Left ventricle myocardium superior (tissue), 1 donor: ENCODE measurements around the gene LRRC2. TPM values are rescaled to one million over a fixed set of nuclear protein-coding genes. Genes with fewer than 3 reads are reported as not detected.
"Not testable (repeated sequence)": the region's sequence is repeated elsewhere in the genome, so short reads cannot be mapped to it uniquely, and the experiment has no call there.

ENCODE experiments used
- ATAC-seq: fragments of 200-7000 bp; cut with Tn5 transposase; one replicate; pipeline ENCODE4 v1.9.1; 2020; ENCODE audit warnings: mild to moderate bottlenecking, moderate library complexity
- DNase-seq: peaks from one replicate; pipeline ENCODE4 v3.0.0-alpha.2; 2020
- intact Hi-C: fragments of 100-400 bp; cut with micrococcal nuclease; formaldehyde crosslinking; loops from one replicate; pipeline ENCODE4 v1.11.0; 2022
- total RNA-seq: library from RNA; stranded (reverse); fragmentation: NEBNext Ultra II Directional; extraction: Animal tissue kit (Norgen Biotek cat#: 25700); gene quantifications from one replicate; pipeline ENCODE4 v1.2.1, GENCODE V29; 2021
- donor health status: DM: no; HTN: yes; CAD: no; lungs with severe emphysema.

Gene LRRC2
- total RNA-seq, 1 donor from 2014 or later = 122 TPM

DNA sequence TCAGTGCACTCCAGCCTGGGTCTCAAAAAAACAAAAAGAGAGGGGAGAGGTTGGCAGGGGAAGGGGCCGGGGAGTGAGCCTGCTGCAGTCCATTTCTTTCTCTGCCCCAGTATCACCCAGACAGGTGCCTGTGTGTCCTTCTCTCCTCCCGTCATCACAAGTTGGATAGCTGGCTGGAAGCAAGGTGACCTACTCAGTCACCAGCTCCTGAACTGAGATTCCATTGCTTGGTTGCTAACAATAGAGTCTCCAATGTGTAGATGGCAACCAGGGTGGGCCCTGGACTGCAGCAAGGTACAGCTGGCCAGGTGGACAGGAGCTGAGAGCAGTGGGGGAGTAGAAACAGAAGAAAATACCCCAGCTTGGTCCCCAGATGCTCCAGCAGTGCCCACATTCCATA lies 4.6 kb downstream of the LRRC2 start:
- intact Hi-C loops = no loop called here
- DNase-seq = peak; percentile 67
- peak; percentile 32 for ATAC-seq

DNA sequence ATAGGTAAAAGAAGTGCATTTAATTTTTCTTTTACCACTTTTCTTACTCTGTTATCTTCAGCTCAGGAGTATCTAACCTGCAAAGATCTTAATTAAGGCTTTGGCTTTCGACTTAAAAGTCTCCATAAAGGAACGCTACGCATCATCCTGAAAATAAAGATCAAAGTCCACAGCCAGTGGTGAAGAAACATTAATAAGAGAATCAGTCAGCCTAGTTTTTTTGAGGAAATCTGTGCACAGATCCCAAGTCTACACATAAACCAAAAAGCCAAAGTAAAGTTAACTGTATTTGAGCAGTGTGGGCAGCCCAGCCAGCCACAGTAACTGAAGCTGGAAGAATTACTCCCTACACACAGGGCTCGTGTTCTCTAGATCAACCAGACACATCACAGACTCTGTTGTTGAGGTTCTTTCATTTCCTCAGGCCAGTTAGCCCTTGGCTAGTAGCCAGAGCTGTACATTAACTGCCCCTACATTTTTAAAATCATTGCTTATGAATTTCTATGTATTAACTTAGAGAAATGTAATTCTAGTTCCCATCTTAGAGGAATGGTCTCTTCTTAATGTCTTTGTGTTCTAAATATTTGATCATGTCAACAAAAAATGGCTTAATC lies 6.9 kb downstream of the LRRC2 start:
- ATAC-seq (no peak), DNase-seq (no peak)
- intact Hi-C loops = no loop called here

DNA sequence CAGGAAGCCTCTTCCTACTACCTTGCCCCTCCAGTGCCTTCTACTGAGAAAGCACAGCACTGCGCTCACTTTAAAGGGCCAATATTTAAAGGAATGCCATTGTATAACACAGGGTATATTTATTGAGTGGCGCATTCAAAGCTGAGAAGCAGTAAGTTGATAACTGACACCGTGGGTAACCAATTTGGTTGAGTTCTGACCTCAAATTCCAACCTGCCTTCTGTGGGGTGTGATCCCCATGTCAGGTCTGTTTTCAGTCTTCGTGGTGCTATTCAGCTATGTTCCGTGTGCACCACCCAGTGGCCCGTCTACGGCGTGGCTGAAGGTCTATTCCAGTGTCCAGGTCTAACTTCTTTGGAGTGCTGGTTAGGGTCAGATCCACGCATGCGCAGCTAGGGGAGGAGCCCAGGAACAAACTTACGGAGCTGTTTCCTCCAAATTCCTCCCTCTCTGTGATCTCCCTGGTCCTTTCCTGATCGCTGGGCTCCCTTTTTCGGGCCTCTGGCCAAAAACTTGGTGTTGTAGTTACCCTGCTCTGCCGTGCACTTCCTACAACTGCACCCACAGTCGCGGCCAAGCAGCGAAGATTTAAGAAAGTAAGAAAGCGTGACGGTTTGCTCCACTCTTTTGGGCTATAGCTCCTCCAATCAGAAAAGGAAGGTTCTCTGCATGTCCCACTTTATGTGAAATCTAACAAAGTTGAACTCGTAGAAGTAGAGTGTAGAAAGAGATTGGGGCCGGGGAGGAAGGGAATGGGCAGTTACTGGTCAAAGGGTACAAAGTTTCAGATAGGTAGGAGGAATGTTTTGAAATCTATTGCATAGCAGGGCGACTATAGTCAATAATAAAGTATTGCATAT lies 7.7 kb downstream of the LRRC2 start:
- intact Hi-C loops = no loop called here
- DNase-seq (peak; percentile 85), ATAC-seq (peak; percentile 78)

DNA sequence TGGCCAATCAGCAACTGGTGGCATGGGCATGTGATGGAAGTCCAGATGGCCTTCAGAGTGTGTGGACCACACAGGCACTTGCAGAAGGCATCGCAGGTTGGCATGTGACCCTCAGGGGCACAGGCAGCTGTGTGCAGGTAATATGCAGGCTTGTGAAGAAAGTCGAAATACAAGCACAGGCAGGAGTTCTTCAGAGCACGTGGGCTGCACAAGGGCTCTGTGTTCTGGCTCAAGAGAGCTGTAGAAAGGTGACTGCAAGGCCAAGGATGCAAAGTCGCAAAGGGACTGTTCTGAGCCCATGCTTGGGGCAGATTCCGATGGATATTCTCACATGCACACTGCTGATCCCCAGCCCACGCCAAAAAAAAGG lies 8.3 kb downstream of the LRRC2 start:
- DNase-seq (no peak), ATAC-seq (no peak)
- intact Hi-C loops = no loop called here

DNA sequence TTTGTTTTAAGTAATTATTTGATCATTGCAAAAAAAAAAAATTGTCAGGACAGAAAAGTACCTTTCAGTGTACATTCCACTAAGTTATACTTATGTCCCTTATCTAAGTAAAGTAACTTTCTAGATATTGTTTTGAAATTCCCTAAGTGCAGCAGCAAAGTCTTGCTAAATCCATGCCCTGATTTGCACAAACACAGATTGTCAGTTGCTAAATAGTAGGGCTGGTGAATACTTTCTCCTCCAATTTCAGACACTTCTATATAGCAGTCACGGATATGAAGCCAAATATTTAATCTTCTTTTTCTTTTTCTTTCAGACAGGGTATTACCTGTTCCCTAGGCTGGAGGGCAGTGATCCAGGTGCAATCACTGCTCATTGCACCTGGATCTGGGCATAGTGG lies 12.9 kb downstream of the LRRC2 start:
- ATAC-seq (no peak), DNase-seq (no peak)
- intact Hi-C loops = no loop called here

DNA sequence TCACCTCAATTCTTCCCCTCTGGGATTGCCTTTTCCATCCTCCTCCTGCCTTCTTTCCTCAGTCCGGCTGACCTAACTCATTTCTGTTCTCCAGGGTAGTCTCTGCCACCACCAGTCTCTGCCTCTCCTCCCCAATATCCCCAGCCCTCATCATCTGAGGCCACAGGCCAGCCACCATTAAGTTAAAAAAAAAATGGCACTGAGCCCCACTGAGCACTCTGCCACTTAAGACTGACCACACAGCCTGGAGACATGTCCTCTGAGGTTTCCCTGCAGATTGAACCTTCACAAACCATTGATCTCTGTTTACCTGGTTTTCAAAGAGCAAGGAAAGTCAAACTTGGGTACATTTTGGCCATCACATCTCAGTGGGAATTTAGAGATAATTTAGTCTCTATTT lies 13.6 kb downstream of the LRRC2 start:
- ATAC-seq (peak; percentile 55), DNase-seq (no peak)
- intact Hi-C loops = no loop called here

DNA sequence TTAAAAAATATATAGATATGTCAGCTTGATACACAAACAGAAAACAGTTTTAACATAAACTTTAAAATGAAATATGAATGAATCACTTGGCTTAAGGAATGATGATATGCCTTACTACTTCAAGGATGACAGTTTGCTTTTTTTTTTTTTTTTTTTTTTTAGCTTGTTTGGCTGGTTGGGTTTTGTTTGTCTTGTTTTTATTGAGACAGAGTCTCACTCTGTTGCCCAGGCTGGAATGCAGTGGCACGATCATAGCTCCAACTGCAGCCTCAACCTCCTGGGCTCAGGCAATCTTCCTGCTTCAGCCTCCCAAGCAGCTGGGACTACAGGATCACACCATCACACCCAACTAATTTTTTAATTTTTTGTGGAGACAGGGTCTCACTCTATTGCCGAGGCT lies 14.5 kb downstream of the LRRC2 start:
- ATAC-seq (no peak), DNase-seq (no peak)
- intact Hi-C loops = no loop called here

DNA sequence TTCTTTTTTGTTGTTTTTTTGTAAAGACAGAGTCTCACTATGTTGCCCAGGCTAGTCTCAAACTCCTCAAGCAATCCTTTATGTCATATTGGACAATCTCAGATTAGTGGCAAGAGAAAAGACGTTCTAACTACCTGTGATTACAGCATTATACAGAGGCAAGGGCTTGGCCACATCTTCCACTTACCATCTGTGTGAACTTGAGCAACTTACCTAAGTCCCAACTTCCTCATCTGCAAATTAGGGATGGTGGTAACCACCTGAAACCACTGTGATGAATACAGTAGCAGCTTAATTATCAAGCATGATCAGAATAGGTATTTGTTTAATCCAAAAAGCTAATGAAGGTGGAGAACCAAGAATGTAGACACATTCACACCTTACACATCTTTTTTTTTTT lies 16.1 kb downstream of the LRRC2 start:
- ATAC-seq (no peak), DNase-seq (no peak)
- intact Hi-C loops = loop anchor here (10.0 kb wide), 1 partner anchor 55 kb away; the partner anchor contains the start of gene RTP3

DNA sequence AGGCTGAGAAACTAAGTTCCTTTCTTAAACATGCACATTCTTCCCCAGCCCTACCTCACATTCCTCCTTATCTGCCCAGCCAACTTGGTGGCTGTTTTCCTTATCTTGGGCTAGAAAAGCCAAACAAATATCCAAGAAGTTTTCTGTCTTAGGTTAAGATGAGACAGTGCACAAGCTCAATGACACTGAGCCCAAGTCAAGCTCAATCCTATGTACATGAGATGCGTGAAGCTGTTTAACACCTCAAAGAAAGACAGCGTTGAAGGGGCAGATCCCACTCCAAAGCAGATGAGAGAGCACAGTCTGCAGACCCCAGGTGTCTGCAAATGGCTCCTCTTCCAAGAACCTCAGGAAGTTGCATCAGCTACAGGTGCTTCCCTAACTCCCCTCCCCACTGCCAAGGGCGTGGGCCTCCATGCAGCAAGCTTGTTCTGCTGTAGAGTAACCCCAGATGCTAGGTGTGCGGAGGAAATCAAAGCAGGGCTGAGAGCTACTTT lies 16.6 kb downstream of the LRRC2 start:
- DNase-seq (no peak), ATAC-seq (no peak)
- intact Hi-C loops = loop anchor here (10.0 kb wide), 1 partner anchor 55 kb away; the partner anchor contains the start of gene RTP3

DNA sequence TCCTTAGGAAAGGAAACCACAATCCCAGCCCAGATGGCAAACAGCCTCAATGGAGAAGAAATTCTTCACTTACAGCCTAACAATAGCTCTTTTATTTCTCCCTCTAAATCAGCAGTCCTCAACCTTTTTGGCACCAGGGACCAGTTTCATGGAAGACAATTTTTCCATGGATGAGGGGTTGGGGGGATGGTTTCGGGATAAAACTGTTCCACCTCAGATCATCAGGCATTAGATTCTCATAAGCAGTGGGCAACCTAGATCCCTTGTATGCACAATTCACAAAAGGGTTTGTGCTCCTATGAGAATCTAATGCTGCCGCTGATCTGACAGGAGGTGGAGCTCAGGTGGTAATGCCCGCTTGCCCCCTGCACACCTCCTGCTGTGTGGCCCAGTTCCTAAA lies 17.5 kb downstream of the LRRC2 start:
- DNase-seq, ATAC-seq: not testable (repeated sequence)
- intact Hi-C loops = loop anchor here (10.0 kb wide), 1 partner anchor 54 kb away; the partner anchor contains the start of gene RTP3

DNA sequence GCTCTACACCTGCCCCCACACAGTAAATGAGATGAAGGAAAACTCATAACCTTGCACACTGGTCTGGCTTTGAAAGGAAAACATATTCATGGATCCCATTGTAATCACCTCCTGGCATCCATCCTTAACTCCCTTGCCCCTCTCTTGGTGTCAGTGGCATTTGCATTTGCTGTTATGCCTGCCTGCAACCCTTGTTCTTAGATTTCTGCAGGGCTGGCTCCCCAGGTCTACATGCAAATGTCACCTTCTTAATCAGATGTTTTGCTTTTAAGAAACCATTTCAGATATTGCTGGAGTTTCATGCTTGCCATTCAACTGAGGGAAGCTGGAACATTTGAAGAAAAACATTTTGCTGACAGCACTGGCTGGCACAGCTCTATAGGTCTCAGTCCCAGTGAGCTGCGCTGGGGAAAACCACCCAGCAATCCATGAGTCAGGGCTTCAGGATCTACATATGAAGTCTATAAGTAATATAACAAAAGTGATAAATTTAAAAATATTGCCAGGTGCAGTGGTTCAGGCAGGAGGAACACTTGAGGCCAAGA lies 19.1 kb downstream of the LRRC2 start:
- intact Hi-C loops = loop anchor here (10.0 kb wide), 1 partner anchor 52 kb away; the partner anchor contains the start of gene RTP3
- no peak for DNase-seq
- no peak for ATAC-seq

DNA sequence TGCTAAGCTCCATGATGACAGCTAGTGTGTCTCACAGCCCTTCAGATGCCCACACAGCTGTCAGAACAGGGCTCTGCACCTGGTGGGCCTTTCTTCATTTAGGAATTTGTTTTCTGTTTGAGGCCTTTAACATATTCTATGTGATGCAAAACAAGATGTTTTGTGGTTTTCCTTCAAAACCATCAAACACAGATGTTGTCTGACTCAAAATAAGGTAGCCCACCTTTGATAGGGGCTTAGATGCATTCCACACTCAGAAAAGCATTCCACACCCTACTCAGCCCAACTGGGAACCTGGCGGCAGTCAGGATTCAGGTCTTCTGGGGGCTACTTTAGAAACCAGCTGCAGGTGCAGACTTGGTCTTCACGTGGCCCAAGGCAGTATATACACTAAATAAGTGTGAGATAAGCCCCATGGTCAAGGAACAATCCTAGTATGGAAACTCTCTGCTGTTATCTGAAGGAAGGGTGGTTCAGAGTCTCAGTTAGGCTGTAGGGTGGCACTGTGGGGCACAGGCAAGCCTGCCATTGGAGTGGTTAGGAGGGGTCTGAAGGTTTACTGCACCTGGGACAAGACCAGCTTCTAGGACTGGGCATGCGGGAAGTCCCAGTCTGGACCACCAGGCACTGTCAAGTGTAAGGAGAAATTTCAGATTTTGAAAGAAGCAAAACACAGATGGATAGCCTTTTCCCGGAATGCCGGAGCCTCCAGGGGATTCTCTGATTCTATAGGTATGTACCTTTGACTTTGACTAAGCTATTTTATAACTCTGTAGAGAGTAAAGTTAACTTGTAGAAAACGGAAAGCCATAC lies 20.1 kb downstream of the LRRC2 start:
- DNase-seq (no peak), ATAC-seq (no peak)
- intact Hi-C loops = loop anchor here (10.0 kb wide), 1 partner anchor 51 kb away; the partner anchor contains the start of gene RTP3

DNA sequence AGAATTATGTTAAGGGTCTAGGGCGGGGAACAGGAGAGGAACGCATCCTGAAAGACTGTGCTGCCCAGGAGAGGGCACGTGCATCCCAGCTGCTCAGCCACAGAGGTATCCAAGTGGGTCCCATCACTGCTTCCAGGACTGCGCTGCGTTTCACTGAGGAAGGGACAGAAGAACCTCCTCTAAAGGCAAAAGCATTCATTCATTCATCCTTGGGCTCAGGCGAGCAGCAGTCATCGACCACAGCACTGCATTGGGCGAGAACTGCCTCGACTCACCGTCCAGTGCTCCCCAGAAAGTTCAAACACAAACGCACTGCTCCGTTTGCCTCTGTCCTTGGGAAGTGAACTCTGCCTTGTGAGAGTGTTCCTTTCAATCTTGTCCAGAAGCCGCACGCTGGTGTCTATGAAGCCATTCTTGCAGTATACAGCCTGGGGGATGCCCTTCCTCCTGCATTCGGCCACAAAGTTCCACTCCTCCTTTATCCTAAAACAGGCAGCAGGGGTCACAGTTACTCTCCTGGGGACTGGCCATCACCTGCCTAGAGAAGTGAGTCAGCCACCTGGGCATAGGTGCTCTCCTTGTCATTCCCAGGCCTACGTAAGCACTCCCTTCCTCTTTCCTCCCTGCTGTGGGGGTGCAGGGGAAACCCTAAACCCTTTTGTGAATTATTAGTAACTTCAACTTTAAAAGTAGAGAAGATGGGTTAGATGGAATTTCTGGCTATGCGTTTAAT lies 21.2 kb downstream of the LRRC2 start:
- ATAC-seq (no peak), DNase-seq (no peak)
- intact Hi-C loops = loop anchor here (10.0 kb wide), 1 partner anchor 50 kb away; the partner anchor contains the start of gene RTP3

DNA sequence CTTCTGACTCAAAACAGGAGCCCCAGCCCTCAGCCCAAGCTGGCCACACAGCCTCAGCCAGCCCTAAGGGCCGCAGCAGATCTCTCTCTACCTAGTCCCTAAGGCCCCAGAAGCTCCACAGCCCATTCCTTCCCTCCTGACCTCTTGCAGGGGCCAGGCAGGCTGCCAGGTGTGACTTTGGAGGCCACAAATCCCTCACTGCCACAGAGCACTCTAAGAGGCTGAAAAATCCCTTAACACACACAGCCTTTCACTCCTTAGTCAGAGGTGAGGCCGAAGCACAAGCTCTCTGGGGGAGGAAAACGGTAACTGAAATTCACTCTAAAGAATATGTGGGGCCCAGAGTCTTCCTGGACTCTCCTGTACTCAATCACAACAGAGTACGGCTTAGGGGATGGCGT lies 23.3 kb downstream of the LRRC2 start:
- ATAC-seq = peak; percentile 57
- intact Hi-C loops = loop anchor here (10.0 kb wide), 1 partner anchor 48 kb away; the partner anchor contains the start of gene RTP3

DNA sequence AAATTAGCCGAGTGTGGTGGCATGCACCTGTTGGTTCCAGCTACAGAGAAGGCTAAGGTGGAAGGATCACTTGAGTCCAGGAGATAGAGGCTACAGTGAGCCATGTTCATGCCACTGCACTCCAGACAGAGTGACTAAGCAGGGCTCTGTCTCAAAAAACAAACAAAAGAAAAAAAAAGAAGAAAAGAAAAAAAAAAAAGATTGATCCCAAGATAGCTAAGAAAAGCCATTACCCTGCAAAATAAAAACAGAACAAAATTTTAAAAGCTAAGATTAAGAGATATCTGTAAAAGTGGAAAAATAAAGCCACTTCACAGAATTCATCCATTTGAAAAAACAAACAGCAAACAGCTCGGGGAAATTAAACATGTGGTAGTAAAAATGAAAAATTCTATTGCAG lies 23.8 kb downstream of the LRRC2 start:
- DNase-seq = no peak

More for the DNA sequence above, 23.3 kb downstream of the LRRC2 start:
- peak; percentile 54 for DNase-seq

DNA sequence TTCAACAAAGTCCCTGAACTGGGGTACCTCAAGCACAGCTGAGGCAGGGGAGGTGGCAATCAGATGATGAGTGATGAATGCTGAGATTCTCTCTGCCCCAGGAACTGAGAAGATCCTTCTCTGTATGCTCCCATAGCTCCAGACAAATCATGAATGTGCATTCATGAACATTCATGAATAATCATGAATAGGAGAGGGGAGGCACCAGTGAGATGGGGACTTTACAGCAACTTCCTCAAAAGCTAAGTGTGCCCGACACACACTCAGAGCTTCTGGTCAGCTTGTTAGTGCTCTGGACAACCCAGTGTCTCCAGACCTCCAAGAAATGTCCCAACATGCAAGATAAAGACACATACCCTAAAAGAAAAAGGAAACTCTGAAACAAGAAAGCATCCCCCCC lies 24.3 kb downstream of the LRRC2 start:
- intact Hi-C loops = loop anchor here (10.0 kb wide), 1 partner anchor 47 kb away; the partner anchor contains the start of gene RTP3

More for the DNA sequence above, 23.8 kb downstream of the LRRC2 start:
- ATAC-seq = no peak
- intact Hi-C loops = loop anchor here (10.0 kb wide), 1 partner anchor 48 kb away; the partner anchor contains the start of gene RTP3

DNA sequence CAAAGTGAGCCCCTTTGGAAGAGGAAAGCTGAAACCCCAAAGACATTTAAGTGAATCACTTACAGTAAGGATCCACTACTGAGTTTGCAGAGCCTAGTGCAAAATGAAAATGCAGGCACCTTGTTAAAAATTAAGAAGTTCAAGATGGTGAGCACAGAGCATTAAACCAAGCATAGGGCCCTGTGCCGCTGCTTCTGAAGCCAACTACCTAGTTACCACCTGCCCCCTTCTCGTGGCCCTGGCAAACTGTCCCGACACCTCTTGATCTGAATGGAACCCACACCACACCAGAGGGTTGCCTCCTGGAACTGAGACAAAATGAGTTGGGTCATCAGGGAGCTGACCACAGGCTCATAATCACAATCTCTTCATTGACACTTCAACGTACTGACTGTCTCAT lies 25.6 kb downstream of the LRRC2 start:
- intact Hi-C loops = loop anchor here (10.0 kb wide), 1 partner anchor 46 kb away; the partner anchor contains the start of gene RTP3
- no peak for ATAC-seq
- no peak for DNase-seq

More for the DNA sequence above, 24.3 kb downstream of the LRRC2 start:
- no peak for ATAC-seq
- DNase-seq = no peak

DNA sequence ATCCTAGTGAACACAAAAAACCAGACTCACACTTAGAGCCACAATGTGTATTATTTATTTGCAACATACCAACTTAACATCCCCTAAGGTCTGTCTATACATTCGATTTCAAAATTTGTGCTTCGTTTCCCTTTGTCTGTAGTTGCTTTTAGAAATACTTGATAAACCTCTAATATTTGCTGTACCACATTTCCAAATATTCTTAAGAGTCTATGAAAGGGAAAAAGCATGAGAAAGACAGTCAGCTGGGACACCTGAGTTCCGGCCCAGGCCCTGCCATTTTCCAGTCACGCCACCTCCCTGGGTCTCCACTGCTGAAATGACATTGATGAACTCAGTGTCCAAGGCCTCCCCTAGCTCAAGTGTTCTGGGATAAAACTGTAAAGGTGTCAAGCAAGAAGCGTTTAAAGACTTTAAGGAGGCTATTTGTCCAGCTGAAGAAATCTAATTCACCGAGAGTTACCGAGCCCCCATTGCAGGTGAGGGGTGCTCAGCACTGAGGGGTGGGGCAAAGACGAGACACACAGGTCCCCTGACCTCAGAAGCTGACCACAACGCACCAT lies 26.6 kb downstream of the LRRC2 start:
- DNase-seq = no peak
- ATAC-seq = no peak
- intact Hi-C loops = loop anchor here (10.0 kb wide), 1 partner anchor 45 kb away; the partner anchor contains the start of gene RTP3
